ENCODE data around the gene PDE6D.
A peak's percentile ranks its signal among the peaks of the same experiment; 100 is the strongest.

The PDE6D gene

GRCh38 chr2:231780909-231781797 lies at the start of gene PDE6D:
Gene PDE6D (minus strand): TSS chr2:231781282. CDS start chr2:231781114, 168 bp downstream.
- DNase-seq: peak; percentile 97

DNA sequence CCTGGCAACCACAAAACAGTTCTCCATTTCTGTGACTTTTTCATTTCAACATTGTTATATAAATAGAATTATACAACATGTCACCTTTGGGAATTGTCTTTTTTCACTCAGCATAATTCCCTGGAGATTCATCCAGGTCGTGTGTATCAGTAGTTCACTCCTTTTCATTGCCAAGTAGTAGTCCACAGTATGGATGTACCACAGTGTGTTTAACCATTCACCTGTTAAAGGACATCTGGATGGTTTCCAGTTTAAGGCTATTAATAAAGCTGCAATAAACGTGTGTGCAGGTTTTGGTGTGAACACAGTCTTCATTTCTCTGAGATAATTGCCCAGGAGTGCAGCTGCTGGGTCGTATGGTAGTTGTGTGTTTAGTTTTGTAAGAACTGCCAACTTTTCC lies 40.8 kb upstream of the PDE6D start:
- no peak for DNase-seq

DNA sequence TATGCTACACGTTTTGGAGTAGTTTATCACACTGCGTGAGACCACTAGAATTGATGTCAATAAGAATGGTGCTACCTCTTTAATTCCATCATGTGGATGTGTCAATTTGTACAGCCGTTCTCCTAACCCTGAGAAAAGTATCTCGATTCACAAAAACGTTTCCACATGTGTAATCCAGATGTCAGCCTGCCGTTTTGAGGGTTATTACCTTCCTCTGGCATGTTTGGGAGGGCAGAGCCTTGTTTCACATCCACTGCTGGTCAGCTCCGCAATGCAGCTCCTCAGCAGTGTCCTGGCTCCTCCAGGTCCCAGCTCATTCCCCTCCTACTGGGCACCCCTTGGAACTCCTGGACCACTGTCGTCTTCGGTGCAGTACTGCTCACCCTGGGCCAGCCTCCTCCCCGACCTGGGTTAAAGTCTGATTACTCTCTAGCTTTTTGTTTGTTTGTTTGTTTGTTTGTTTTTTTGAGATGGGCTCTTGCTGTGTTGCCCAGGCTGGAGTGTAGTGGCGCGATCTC lies 39.8 kb upstream of the PDE6D start:
- DNase-seq: no peak

DNA sequence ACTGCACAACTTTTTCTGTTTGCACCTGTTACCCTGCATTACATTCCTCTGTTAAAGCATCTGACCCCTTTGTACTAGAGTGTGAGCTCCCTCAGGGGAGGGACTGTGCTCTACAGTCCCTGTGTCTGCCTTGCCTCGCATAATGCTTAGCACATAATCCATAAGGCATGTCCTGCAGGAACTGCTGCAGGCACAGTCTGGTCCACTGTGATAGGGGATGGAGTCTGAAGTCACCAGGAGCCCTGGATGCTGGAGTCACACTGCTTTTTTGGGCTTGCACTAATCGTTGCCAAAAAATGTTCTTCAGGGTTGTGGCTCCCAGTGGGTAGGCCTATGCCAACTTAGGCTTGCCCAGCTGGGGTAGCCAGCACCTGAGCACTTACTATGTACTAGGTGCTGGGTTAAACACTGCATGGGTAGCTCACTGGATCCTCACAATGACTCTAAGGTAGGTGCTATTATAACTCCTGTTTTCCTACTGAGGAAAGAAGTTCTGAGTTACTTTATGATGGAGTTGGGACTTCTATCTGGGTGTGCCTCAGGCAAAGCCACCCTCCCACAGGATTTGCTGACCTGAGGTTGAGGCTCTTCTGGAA lies 38.5 kb upstream of the PDE6D start:
- no peak for DNase-seq

DNA sequence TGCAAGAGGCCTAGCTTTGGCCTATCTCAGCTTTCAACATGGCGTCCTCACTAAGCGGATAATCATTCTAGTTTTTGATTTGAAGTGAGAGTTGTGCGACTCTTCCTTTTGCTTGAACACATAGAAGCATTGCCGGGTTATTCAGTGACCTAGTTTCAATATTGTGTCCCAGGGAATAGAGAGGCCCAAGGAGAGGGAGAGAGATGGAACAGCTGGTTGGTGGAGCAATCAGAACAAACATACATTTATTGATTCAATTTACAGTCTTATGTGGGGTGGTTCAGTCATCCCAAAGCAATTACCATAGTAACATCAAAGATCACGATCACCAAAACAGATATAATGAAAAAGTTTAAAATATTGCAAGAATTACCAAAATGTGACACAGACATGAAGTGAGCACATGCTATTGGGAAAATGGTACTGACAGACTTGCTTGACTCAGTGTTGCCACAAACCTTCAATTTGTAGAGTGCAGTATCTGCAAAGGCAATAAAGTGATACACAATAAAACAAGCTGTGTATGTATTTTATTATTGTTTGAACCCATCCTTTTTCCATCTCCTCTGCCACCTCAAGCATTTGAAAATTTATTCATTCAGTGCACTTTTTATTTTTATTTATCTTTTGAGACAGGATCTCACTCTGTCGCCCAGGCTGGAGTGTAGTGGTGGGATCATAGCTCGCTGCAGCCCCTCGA lies 35.4 kb upstream of the PDE6D start:
- no peak for DNase-seq

DNA sequence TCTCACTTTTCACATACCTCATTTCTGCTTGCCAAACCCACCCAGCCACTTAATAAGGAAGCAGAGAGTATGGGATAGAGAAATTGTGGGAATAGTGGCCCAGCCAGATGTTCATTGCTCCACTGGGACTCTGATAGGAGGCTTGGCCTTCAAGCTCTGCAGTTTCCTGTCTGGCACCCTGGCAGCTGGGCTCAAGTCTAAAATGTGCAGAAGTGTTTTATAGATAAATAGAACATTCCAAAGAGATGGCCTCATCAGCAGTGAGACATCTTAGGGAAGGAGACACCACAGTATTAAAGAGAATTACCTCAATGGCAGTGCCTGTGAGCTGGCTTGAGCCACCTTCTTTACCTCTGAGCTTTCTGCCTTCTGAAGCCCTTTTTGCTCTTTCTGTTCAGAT lies 29.8 kb upstream of the PDE6D start:
- no peak for DNase-seq

- DNase-seq: no peak
These were observed 25.9 kb upstream of the PDE6D start for GRCh38 chr2:231807020-231807419.

- no peak for DNase-seq
These were observed 22.5 kb upstream of the PDE6D start for GRCh38 chr2:231803501-231804138.

GRCh38 chr2:231800493-231801091 lies 19.5 kb upstream of the PDE6D start:
- peak; percentile 60 for DNase-seq

DNA sequence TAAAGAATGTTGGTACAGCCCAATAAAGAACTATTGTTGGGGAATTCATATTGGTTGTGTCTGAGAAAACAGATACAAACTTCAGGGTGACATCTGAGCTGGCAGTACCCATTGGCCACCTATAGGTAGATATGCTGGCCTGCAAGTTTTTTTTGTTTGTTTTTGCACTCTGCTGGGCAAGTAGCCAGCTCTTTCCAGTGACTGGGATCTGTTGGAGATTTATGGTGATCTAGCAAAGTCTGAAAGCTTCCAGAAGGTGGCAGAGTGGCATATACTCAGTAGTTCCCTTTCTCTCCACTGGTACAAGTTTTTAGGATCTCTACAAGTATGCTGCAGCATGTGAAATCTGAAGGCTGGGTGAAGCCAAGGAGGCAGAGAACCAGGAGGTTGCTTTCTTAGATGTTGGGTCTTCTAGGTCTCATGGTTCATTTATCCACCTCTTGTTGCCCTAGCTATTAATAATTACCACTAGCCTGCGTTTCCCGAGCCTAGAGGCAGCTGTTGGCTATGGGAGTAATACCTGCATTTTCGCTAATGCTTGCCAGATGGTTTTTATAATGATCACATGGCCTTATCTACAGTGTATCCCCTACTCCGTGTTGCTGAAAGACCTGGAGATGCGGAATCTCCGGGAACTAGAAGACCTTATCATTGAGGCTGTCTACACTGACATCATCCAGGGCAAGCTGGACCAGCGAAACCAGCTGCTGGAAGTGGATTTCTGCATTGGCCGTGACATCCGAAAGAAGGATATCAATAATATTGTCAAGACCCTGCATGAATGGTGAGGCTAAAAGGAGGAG lies 14.6 kb upstream of the PDE6D start:
- DNase-seq: no peak

- no peak for DNase-seq
These were observed 13.3 kb upstream of the PDE6D start for GRCh38 chr2:231794383-231794782.

DNA sequence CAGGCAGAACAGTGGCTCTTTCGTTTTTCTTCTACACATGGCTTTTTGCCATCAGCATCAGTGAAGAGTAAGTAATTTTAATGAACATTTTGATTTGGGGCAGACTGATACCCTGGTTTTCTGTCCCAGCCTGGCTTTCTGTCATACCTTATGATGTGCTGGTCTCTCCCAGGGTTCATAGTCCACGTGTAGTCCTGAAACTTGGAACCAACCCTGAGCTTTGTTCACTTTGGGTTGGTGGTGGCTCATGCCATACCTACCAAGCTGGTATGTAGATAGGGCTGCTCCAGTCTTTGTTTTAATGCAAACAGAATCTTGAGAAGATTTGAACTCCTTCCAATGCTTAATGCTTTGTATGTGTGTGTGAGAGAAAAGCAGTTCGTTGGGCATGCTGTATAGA lies 10.0 kb upstream of the PDE6D start:
- no peak for DNase-seq

DNA sequence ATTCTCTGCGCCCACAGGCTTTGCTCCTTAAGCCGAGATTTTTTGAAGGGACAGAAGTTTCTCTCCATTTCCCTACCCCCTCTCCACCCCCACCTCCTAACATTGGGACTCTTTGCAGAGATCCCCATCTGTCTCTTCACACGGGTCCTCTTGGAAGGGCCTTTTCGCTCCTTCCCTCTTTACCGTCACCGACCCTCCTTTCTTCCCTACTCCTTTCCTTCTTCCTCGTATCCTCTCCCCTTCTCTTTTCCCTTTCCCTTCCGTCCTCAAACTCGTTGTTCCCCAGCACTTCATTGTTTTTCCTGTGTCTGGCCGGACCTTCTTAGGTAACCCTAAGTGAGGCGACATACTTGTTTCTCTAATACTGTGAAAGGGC lies 5.8 kb upstream of the PDE6D start:
- DNase-seq: no peak

GRCh38 chr2:231786177-231786916 lies 5.3 kb upstream of the PDE6D start, which contains the start of gene COPS7B:
Gene COPS7B (plus strand): TSS chr2:231786445. CDS start chr2:231788571, 2,126 bp downstream.
- DNase-seq: peak; percentile 94

GRCh38 chr2:231785822-231786176 lies 4.7 kb upstream of the PDE6D start:
- no peak for DNase-seq

DNA sequence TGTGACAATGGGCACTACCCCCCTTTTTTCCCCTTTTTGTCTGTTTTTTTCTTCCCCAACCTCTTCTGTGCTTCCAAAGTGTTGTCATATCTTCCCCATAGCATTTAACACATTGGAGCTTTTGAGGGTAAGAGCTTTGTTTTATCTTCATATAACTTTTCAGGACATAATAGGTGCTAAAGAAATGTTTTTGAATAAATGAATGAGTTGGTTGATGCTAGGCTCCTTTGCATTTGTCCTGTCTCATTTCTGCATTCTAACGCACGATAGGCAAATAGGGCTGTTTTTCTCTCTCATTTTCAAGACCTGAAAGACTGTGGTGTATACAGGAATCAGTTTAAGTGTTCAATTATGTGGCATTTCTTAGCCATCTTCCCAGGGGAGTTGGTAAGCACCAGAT lies 4.3 kb upstream of the PDE6D start:
- DNase-seq: no peak

DNA sequence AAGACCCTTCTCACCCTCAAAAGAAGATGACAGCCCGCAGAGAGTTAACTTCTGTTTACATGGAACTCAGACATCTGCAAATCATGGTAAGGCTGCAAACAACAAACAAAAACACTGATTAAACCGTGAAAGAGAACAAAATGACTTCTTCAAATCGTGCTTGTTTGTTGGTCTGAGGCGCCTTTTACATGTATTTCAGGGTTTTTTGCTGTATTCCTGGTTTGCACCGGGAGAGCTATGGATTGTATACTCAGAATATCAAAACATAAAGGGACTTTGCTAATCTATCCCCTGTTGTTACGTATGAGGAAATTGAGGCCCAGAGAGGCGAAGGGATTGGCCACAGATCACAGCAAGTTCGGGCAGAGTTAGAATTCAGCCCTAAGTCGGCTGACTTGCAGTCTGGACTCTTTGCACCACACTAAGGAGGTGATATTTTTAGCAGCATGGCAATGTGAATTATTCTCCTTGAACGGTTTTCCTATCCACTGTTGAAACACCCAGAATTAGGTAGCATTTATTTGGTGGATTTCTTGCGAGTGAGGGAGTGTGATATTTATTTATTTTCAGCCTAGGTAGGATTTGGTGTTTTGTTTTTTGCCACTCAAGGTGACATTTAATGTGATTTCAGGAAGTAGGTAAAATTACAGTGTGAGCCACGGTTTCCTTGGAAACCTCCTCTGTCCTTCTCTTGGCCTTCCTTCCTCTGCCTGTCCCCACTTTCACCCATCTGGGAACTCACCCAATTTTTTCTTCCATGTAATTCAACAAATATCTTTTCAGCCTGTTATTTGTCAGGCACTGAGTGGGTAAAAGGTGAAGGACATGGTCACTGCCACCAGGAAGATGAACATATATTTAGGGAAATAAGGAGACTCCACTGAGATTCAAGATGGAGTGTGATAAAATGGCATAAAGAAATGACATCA lies 980 bp upstream of the PDE6D start:
- DNase-seq: peak; percentile 18

DNA sequence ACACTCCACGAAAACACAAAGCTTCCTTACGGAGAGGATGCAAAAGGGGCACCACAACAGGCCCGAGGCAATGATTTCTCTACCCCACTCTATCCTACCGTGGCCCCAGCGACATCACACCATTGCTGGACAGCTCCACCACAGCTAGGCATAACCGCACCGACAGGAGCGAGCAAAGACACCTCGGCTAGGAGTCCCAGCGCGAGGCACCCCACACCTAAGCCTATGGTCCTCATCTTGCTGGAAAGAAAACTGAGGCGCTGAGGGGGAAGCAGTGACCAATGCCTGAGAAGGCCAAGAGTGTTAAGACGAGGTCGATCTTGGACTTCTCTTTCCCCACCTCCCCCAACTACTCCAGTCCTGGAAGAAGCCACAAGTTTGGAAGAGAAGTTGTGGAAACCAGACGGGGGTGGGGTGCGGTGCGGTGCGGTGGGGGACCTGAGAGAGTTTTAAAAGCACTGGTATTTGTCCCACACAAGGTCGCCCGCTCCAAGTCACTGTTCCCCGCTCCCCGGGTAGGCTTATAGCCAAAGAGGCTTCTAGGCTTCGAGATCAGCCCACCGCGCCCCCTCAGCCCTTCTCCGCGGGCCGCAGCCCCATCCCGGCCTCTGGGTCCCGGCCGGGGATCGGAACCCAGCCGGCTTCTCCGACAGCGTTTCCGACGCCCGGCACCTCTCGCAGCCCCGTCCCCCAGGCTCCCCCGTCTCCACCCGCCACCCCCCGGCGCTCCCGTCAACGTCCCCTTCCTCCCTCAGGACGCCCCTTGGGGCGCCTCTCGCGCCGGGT lies 766 bp downstream of the PDE6D start:
- peak; percentile 22 for DNase-seq
